Measurements from ENCODE around the gene GIGYF2. TPM values are rescaled to one million over a fixed set of nuclear protein-coding genes. Genes with fewer than 3 reads are reported as not detected.
"Not testable (repeated sequence)": the region's sequence is repeated elsewhere in the genome, so short reads cannot be mapped to it uniquely, and the experiment has no call there.

The GIGYF2 gene
- total RNA-seq, 3 donors from 2014 or later = 44.1 to 53.7 (median 47.4) TPM

- Mint-ChIP-seq H3K36me3 (ENCODE audit: insufficient read depth) (peaks cover 61% of the 10 kb centered on the region), H3K9me3 (no peaks in the 10 kb centered on the region), H3K4me1 (ENCODE audit: low read depth) (peaks cover 33% of the 10 kb centered on the region), H3K4me3 (no peak overlapping the region), H3K27me3 (ENCODE audit: low read depth) (no peaks in the 10 kb centered on the region)
- ATAC-seq (no peak), DNase-seq (no peak)
Measured at GRCh38 chr2:232835687-232836208, 138.6 kb downstream of the GIGYF2 start.

DNA sequence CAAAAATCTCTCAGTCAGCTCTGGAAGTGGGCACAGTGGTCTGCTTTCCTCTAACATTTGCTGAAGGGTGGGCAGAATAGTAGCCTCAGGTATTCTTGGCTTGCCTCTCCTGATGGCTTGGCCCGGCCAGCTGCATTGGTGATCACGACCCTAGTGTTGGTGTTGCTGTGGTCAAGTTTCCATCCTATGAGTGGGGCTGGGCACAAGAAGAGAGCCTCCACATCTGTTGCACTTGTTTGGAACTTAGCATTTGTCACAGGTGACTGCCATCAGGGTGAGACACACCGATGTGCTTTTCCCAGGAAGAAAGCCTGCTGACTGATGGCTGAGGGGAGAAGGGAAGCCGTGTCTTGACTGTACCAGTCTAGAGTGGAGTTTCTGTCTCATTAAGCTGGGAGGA is 139.8 kb downstream of the GIGYF2 start:
- peaks cover 52% of the 10 kb centered on the region for H3K36me3 Mint-ChIP-seq (ENCODE audit: insufficient read depth)
- no peak for DNase-seq
- H3K4me1 Mint-ChIP-seq (ENCODE audit: low read depth) = peaks cover 33% of the 10 kb centered on the region
- no peaks in the 10 kb centered on the region for H3K27me3 Mint-ChIP-seq (ENCODE audit: low read depth)
- ATAC-seq = no peak
- H3K9me3 Mint-ChIP-seq = no peaks in the 10 kb centered on the region
- H3K4me3 Mint-ChIP-seq = no peak overlapping the region

- ATAC-seq = peak; percentile 83 to 86
- no peak overlapping the region for H3K4me3 Mint-ChIP-seq
- H3K4me1 Mint-ChIP-seq (ENCODE audit: low read depth) = peaks cover 31% of the 10 kb centered on the region
- peak; percentile 55 for DNase-seq
- H3K27me3 Mint-ChIP-seq (ENCODE audit: low read depth) = no peaks in the 10 kb centered on the region
- H3K9me3 Mint-ChIP-seq = no peaks in the 10 kb centered on the region
- H3K36me3 Mint-ChIP-seq (ENCODE audit: insufficient read depth) = peaks cover 50% of the 10 kb centered on the region
Measured at GRCh38 chr2:232838406-232838874, 141.3 kb downstream of the GIGYF2 start.

GRCh38 chr2:232839411-232840079 is 142.4 kb downstream of the GIGYF2 start:
- DNase-seq = no peak
- Mint-ChIP-seq H3K27me3 (ENCODE audit: low read depth) (no peaks in the 10 kb centered on the region), H3K4me3 (no peak overlapping the region), H3K36me3 (ENCODE audit: insufficient read depth) (peaks cover 50% of the 10 kb centered on the region), H3K9me3 (no peaks in the 10 kb centered on the region), H3K4me1 (ENCODE audit: low read depth) (peaks cover 31% of the 10 kb centered on the region)
- no peak for ATAC-seq

DNA sequence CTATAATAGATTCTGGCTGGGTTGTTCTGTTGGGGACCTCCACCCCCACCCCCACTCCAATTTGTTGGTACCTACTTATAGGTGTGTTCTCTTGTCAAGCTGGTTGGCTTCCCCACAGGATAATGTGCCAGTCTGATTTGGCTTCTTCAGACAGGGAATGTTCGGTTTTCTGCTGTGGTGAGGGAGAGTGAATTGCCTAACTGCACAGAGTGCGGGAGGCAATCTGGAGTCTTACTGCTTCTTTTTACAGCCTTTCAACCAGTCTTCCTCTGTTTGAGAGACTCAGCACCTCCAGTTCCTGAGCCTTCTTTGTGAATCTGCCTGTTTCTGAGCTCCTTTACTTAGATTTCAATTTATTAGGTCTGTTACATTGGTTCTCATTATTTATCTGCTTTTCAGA is 145.6 kb downstream of the GIGYF2 start:
- Mint-ChIP-seq H3K36me3 (ENCODE audit: insufficient read depth) (peaks cover 44% of the 10 kb centered on the region), H3K9me3 (no peaks in the 10 kb centered on the region), H3K4me1 (ENCODE audit: low read depth) (peaks cover 21% of the 10 kb centered on the region), H3K4me3 (no peak overlapping the region), H3K27me3 (ENCODE audit: low read depth) (no peaks in the 10 kb centered on the region)
- DNase-seq = no peak
- ATAC-seq = no peak

DNA sequence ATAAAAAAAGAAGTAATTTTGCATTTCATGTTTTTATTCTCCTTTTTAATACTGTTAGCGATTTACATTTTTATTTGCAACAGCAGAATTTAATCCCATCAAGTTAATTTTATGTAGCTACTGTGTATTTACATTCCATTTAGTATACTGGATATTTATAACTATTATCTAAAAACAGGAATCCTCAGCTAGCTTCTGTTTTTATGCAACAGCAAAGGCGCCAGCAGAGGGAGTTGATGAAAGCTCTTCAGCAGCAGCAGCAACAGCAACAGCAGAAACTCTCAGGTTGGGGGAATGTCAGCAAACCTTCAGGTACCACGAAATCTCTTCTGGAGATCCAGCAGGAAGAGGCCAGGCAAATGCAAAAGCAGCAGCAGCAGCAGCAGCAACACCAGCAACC is 146.7 kb downstream of the GIGYF2 start:
- H3K36me3 Mint-ChIP-seq (ENCODE audit: insufficient read depth) = peaks cover 53% of the 10 kb centered on the region
- ATAC-seq (no peak), DNase-seq (no peak)
- no peaks in the 10 kb centered on the region for H3K27me3 Mint-ChIP-seq (ENCODE audit: low read depth)
- H3K4me1 Mint-ChIP-seq (ENCODE audit: low read depth) = peaks cover 10% of the 10 kb centered on the region
- no peaks in the 10 kb centered on the region for H3K9me3 Mint-ChIP-seq
- no peak overlapping the region for H3K4me3 Mint-ChIP-seq

DNA sequence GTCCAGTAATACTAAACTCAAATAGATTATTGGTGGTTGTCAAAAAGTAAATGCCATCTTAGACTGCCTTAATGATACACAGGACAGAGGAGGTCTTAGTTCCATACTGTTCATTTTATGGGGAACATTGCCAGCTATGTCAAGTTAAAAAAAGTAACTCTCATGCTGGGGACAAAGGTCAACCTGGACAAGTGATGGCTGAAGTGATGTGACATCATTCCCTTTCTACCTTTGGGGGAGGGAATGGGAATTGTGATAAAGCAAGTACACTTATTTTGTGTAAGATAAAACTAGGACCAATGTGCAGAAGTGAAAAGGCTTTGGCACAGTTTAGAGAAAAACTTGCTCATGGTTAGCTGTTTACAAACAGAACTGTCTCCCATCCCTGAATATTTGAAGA is 148.9 kb downstream of the GIGYF2 start:
- H3K27me3 Mint-ChIP-seq (ENCODE audit: low read depth) = no peaks in the 10 kb centered on the region
- H3K4me3 Mint-ChIP-seq = no peak overlapping the region
- peaks cover 49% of the 10 kb centered on the region for H3K36me3 Mint-ChIP-seq (ENCODE audit: insufficient read depth)
- ATAC-seq (no peak), DNase-seq (no peak)
- H3K9me3 Mint-ChIP-seq = no peaks in the 10 kb centered on the region
- no peaks in the 10 kb centered on the region for H3K4me1 Mint-ChIP-seq (ENCODE audit: low read depth)

GRCh38 chr2:232850039-232850438 is 152.9 kb downstream of the GIGYF2 start:
- Mint-ChIP-seq H3K27me3 (ENCODE audit: low read depth) (no peaks in the 10 kb centered on the region), H3K9me3 (no peaks in the 10 kb centered on the region), H3K36me3 (ENCODE audit: insufficient read depth) (peaks cover 51% of the 10 kb centered on the region), H3K4me1 (ENCODE audit: low read depth) (peaks cover 2% of the 10 kb centered on the region), H3K4me3 (no peak overlapping the region)
- ATAC-seq (no peak), DNase-seq (no peak)

- H3K9me3 Mint-ChIP-seq; ATAC-seq; H3K27me3 Mint-ChIP-seq (ENCODE audit: low read depth); H3K4me1 Mint-ChIP-seq (ENCODE audit: low read depth); H3K4me3 Mint-ChIP-seq; DNase-seq: not testable (repeated sequence)
- H3K36me3 Mint-ChIP-seq (ENCODE audit: insufficient read depth) = peaks cover 47% of the 10 kb centered on the region
Measured at GRCh38 chr2:232852081-232852480, 154.9 kb downstream of the GIGYF2 start.

DNA sequence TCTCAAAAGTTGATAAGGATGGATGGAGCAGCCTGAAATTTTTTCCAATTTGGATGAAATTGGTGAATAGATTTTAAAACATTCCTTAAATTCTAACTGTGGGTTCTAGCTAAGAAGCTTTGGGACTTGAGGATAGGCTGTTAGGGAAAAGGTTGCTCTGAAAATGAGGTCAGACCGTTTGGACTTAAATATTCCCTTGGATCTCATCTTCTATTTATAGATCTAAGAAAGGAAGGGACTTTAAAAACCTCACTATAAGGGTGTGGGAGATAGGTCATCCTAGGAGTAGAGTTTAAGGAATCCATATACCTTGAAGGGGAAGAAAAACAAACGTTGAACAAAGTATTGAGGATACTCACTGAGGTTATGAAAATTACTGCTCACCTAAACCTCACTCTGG is 155.5 kb downstream of the GIGYF2 start:
- H3K36me3 Mint-ChIP-seq (ENCODE audit: insufficient read depth) = peaks cover 48% of the 10 kb centered on the region
- no peaks in the 10 kb centered on the region for H3K9me3 Mint-ChIP-seq
- ATAC-seq (no peak), DNase-seq (no peak)
- no peak overlapping the region for H3K4me3 Mint-ChIP-seq
- peaks cover 2% of the 10 kb centered on the region for H3K4me1 Mint-ChIP-seq (ENCODE audit: low read depth)
- no peaks in the 10 kb centered on the region for H3K27me3 Mint-ChIP-seq (ENCODE audit: low read depth)

DNA sequence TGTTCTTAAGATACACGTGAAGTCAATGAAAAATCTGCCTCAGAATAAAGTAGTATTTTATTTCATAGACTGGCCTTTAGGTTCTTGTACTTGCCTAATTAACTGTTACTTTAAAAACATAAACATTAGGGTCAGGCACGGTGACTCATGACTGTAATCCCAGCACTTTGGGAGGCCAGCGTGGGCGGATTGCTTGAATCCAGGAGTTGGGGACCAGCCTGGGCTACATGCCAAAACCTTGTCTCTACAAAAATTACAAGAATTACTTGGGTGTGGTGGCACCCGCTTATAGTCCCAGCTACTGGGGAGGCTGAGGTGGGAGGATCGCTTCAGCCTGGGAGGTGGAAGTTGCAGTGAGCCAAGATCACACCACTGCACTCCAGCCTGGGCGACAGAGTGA is 157.0 kb downstream of the GIGYF2 start:
- no peak for DNase-seq
- Mint-ChIP-seq H3K9me3 (no peaks in the 10 kb centered on the region), H3K27me3 (ENCODE audit: low read depth) (no peaks in the 10 kb centered on the region), H3K4me1 (ENCODE audit: low read depth) (peaks cover 2% of the 10 kb centered on the region), H3K36me3 (ENCODE audit: insufficient read depth) (peaks cover 45% of the 10 kb centered on the region), H3K4me3 (no peak overlapping the region)
- ATAC-seq = no peak

- no peak for DNase-seq
- no peaks in the 10 kb centered on the region for H3K27me3 Mint-ChIP-seq (ENCODE audit: low read depth)
- H3K4me1 Mint-ChIP-seq (ENCODE audit: low read depth) = peaks cover 2% of the 10 kb centered on the region
- H3K4me3 Mint-ChIP-seq = no peak overlapping the region
- H3K9me3 Mint-ChIP-seq = no peaks in the 10 kb centered on the region
- H3K36me3 Mint-ChIP-seq (ENCODE audit: insufficient read depth) = peaks cover 27% of the 10 kb centered on the region
- ATAC-seq = no peak
Measured at GRCh38 chr2:232857158-232857563, 160.0 kb downstream of the GIGYF2 start.

DNA sequence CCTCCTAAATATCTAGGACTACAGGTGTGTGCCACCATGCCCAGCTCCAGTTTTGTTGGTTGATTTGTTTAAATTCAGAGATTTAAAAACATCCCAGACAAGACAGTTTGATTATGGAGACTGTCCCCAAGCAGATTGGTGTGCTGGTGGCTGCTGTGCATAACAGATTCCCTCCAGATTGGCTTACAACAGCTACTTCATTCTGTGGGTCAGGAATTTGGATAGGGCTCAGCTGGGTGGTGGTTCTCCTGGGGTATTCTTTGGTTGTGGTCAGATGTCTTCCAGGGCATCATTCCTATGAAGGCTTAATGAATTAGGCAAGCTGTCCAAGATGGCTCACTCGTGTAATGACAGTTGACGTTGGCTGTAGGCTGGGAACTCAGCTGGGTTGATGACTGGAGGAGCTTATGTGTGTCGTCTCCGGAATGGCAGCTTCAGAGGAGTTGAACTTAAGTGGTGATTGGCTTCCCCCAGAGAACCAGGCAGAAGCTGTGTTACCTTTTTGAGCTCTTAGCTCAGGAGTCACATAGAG is 162.3 kb downstream of the GIGYF2 start:
- no peak overlapping the region for H3K4me3 Mint-ChIP-seq
- peaks cover 19% of the 10 kb centered on the region for H3K36me3 Mint-ChIP-seq (ENCODE audit: insufficient read depth)
- no peaks in the 10 kb centered on the region for H3K27me3 Mint-ChIP-seq (ENCODE audit: low read depth)
- no peak for ATAC-seq
- no peaks in the 10 kb centered on the region for H3K4me1 Mint-ChIP-seq (ENCODE audit: low read depth)
- H3K9me3 Mint-ChIP-seq = no peaks in the 10 kb centered on the region
- no peak for DNase-seq

DNA sequence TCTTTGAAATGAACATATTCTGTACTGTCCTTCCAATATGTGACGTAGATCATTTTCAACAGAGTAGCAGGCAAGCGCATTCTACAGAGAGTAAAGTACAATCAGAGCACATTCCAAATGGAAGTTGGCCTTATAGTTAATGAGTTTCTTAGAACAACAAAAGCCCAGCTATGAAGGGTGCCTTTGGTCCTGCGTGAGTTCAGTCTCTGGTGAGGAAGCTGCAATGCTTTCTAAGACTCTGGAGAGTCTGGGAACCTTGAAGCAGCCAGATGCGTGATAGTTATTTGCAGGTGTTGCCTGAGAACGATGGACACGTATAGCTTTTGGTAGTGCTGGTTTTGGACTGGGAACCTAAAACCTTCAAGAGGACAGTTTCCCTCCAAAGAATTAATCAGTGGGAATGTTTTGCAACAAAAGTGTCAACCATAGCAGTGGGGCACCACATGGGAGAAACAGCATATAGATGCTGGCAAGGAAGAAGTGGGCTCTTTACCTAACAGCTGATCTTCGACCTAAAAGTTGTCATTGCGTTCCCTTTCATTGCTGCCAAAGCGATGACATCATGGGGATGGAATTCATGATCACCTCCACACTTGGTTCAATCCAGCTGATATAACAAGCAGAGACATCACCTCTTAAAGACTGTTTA is 163.6 kb downstream of the GIGYF2 start:
- H3K36me3 Mint-ChIP-seq (ENCODE audit: insufficient read depth) = peaks cover 19% of the 10 kb centered on the region
- no peak for ATAC-seq
- H3K4me1 Mint-ChIP-seq (ENCODE audit: low read depth) = no peaks in the 10 kb centered on the region
- no peak for DNase-seq
- H3K4me3 Mint-ChIP-seq = no peak overlapping the region
- H3K27me3 Mint-ChIP-seq (ENCODE audit: low read depth) = no peaks in the 10 kb centered on the region
- H3K9me3 Mint-ChIP-seq = no peaks in the 10 kb centered on the region

GRCh38 chr2:232861353-232861752 is 164.2 kb downstream of the GIGYF2 start:
- H3K4me1 Mint-ChIP-seq (ENCODE audit: low read depth) = no peaks in the 10 kb centered on the region

More at GRCh38 chr2:232861353-232861752, 164.2 kb downstream of the GIGYF2 start:
- DNase-seq = no peak
- no peak overlapping the region for H3K4me3 Mint-ChIP-seq
- H3K27me3 Mint-ChIP-seq (ENCODE audit: low read depth) = no peaks in the 10 kb centered on the region
- no peaks in the 10 kb centered on the region for H3K9me3 Mint-ChIP-seq
- no peak for ATAC-seq
- peaks cover 19% of the 10 kb centered on the region for H3K36me3 Mint-ChIP-seq (ENCODE audit: insufficient read depth)
